Activated naive CD4-positive, alpha-beta T cell treated with Interleukin-2 at 50 U/mL for 16 hours (primary cell): Measurements from ENCODE around the gene CHST14.
"Not testable (repeated sequence)": the region's sequence is repeated elsewhere in the genome, so short reads cannot be mapped to it uniquely, and the experiment has no call there.

ENCODE experiments used
- DNase-seq: peaks from one replicate; pipeline ENCODE4 v3.0.0-alpha.2; 2020

The CHST14 gene

DNA sequence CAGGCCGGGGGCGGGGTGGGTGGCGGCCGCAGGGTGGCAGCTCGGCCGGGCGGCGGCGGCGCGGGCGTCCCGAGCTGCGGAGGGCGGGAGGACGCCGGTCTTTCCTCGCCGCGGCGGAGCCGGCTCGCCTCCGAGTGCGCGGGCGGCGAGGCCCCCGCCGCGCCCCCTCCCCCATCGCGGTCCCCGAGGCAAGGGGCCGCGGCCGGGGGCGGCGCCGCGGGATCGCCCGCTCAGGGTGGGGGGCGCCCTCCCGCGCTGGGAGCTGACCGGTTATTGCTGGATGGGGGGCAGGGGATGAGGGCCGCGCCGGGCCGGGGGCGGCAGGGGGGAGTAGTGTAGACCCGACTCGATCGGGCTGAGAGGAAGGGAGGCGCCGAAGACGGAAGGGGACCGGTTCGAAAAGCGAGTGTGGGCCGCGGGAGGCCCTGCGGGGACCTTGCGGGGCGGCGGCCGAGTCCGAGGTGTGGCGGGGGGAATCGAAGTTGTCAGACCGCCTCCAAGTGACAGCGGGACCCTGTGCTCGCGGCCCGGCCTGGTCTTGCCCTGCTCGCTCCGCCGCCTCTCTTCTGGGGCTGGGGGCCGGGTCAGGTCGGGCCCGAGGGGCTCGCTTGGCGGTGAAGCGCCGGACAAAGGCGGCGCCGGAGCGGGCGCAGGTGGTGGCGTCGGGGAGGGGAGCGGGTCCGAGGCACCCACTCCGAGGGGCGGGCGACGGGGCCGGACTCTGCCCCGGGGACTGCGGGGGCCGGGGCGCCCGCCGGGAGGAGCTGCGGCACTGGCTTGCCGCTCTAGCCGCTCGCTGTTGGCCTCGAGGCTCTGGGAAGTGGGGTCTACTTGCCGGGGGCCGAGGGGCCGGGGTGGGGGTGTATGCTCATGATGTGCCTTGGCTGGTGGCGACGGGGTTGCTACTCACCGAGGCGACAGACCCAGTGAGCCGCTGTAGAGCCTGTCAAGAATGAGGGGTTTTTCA is 28.9 kb upstream of the CHST14 start:
- peak; percentile 30 for DNase-seq

DNA sequence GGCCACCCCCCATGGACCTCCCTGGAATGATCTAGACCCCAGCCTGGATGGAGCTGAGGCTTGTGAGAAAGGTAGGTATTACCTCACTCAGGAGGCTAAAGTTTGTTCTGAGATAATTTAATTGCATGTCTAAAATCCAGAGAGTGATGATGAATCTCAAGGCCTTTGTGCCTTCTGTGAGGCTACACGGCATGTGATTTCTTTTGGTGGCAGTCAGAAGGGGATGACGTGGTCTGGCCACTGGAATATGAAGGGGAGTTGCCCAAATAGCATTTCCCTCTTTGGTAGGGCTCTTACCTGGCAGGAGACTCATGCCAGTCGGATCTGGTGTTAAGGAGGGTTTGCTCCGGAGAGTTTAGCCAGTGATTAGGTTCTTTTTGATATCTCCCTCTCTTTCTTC is 27.5 kb upstream of the CHST14 start:
- no peak for DNase-seq

GRCh38 chr15:40443846-40444245 is 26.9 kb upstream of the CHST14 start:
- no peak for DNase-seq

DNA sequence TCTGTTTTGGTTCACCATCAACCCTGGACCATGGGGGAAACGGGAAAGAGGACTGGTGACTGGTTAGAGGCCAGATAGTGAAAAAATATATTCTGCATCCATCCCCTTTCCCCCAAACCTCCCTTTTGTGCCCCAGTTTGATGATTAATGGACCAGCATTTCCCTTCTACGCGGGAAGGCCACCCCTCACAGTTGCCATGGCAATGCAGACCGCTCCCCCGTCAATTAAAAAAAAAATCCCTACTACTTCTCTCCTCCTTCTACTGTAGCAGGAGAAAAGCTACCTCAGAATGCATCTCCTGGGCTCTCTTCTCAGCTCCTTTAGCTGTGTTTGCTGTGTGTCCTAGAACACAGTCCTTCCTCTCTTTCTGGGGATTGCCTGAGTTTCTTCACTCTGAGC is 26.0 kb upstream of the CHST14 start:
- no peak for DNase-seq

- no peak for DNase-seq
Measured at GRCh38 chr15:40445421-40445922, 25.3 kb upstream of the CHST14 start.

- no peak for DNase-seq
Measured at GRCh38 chr15:40446144-40446543, 24.6 kb upstream of the CHST14 start.

DNA sequence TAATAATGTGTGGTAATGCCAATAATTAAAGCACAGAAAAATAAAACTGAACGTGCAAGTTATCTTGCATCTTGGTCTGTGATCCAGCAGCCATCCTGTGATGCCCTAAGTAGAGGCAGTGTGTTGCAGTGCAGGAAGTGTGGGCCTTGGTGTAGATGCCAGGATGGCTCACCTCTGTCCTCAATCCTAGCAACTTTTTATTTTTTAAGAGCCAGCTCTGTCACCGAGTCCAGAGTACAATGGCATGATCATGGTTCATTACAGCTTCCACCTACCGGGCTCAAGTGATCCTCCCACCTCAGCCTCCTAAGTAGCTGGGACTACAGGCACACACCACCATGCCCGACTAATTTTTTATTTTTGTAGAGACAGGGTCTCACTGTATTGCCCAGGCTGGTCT is 22.4 kb upstream of the CHST14 start:
- no peak for DNase-seq

GRCh38 chr15:40449275-40449674 is 21.5 kb upstream of the CHST14 start:
- no peak for DNase-seq

GRCh38 chr15:40450047-40450446 is 20.7 kb upstream of the CHST14 start:
- DNase-seq, result no peak

- no peak for DNase-seq
Measured at GRCh38 chr15:40451527-40452158, 19.1 kb upstream of the CHST14 start.

DNA sequence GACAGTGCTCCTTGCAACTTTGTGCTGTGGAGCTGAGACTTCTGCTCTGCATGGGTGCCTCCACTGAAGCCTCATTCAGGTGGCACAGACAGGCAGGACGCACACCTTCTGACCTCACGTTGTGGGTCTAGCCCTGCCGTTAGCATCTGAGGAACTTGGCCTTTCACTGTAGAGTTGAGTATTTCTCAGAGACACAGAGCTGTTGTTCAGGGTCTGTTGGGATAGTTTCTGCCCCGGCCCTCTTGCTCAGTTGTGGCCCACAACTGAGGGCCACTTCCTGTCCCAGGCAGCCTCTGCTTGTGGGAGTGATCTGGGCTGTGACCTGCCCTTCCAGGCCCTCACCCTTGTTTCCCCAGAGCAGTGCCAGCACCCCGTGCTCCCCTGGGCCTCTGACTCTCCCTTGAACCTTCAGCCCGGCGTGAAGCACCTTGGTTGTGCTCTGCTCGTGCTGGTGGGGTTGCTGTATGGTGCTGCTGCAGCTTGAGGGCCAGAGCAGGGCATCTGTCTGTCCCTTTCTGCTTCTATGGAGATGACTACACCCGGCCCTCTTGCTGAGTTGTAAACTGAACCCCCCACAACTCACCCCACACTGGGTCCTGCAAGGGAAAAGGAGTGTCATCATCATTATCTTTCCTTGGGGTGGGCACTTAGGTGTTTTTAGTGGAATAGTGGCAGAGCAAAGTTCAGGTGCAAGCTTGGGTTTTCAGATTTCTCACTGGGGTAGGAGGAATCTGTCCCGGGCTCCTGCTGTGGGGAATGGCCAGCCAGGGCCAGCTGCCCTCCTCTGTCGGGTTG is 18.3 kb upstream of the CHST14 start:
- DNase-seq, result no peak

GRCh38 chr15:40453941-40454340 is 16.8 kb upstream of the CHST14 start:
- DNase-seq, result not testable (repeated sequence)

DNA sequence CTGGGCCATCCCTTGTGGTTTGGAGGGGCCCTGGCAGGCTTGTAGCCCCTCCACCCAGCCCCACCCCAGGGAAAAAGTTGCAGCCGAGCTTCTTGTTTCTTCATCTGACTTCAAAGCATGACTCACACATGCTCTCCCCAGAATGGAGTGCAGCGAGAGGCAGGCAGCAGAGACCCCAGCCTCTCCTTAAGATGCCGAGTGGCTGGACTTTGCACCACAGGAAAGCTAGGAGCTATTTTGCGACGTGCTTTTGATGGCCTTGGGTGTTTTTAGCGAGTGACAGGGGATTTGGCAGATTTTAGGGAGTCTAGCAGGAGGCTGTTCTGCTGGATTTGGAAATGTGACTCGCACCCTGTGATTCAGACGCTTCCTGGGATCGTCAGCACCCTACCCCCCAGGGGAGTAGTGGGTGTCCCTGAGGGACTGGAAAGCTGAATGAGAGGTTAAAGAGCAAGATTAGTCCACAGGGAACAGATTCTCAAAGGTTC is 15.8 kb upstream of the CHST14 start:
- no peak for DNase-seq

GRCh38 chr15:40456299-40456712 is 14.5 kb upstream of the CHST14 start:
- DNase-seq, result no peak

DNA sequence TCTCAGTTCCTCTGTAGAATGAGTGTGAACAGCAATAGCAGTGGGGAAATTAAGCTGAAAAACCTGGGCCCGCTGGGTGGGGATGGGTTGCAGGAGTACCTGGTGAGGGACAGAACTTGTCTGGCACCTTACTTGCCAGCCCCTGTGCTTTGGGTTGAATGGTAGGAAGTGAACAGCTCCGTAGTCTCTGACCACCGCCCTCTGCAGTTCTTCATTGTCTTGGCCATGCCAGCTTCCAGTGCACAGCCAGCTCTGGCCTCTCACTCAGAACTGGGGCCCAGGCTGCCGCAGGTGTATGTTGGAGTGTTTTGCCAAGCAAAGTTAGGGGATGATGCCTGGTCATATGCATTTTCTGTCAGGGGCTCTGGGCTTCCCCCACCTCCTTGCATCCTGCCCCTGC is 14.0 kb upstream of the CHST14 start:
- no peak for DNase-seq

GRCh38 chr15:40458495-40459371 is 12.1 kb upstream of the CHST14 start:
- no peak for DNase-seq

- DNase-seq, result no peak
Measured at GRCh38 chr15:40459391-40460015, 11.3 kb upstream of the CHST14 start.

- no peak for DNase-seq
Measured at GRCh38 chr15:40460404-40460803, 10.4 kb upstream of the CHST14 start.

DNA sequence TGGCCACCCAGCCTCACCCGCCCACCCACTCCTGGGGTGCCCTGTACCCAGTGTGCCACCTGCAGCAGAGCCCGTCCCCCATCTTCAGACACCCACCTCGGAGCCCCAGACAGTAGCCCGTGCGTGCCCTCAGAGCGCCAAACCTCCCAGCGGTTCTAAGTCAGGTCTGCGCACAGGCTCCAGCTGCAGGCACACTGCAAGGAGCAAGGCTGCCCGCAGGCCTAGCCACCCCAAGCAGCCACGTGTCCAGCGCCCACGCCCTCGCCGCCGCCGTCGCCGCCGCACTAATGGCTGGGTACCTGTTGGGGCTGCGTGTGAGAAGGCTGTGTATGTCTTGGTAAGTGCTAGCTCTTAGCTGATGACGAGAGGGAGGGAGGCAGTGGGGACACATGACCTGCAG is 8.8 kb upstream of the CHST14 start:
- DNase-seq, result no peak

- DNase-seq, result no peak
Measured at GRCh38 chr15:40463279-40463678, 7.5 kb upstream of the CHST14 start.

GRCh38 chr15:40463886-40464545 is 6.8 kb upstream of the CHST14 start:
- DNase-seq, result no peak
